Large intestine (tissue), 3 donors: ENCODE data around the gene THEMIS2. TPM values are rescaled to one million over a fixed set of nuclear protein-coding genes. Genes with fewer than 3 reads are reported as not detected.

Experiments used
- DNase-seq, 2 donors: peaks; one replicate each; pipeline versions ENCODE4 v3.0.0 to v3.0.0-alpha.2; 2013
- H3K27ac ChIP-seq: one replicate; pipeline ENCODE4 v1.5.1; 2013; ENCODE audit warnings: low read length
- H3K27me3 ChIP-seq: 2 replicates; pipeline ENCODE4 v1.6.1; 2013; ENCODE audit warnings: low read length; ENCODE audit not compliant: control insufficient read depth, insufficient read depth
- H3K36me3 ChIP-seq: 2 replicates; pipeline ENCODE4 v1.6.1; 2013; ENCODE audit warnings: low read length; ENCODE audit not compliant: control insufficient read depth, insufficient read depth
- H3K4me1 ChIP-seq: one replicate; pipeline ENCODE4 v1.6.1; 2013; ENCODE audit warnings: low read length; ENCODE audit not compliant: control insufficient read depth, insufficient read depth
- H3K4me3 ChIP-seq: one replicate; pipeline ENCODE4 v1.5.1; 2013; ENCODE audit warnings: low read length
- H3K9me3 ChIP-seq: one replicate; pipeline ENCODE4 v1.6.1; 2013; ENCODE audit warnings: mild to moderate bottlenecking, low read depth, low read length, moderate library complexity; ENCODE audit not compliant: control insufficient read depth
- WGBS: methylation state at CpG from one replicate; pipeline ENCODE4 v1.1.5; 2013; ENCODE audit warnings: low lambda C conversion rate; ENCODE audit not compliant: insufficient coverage; 5-methylcytosine and 5-hydroxymethylcytosine counted together
- polyA plus RNA-seq: library from polyadenylated mRNA; unstranded; fragments of 120-200 nt; gene quantifications from one replicate; pipeline ENCODE4 v1.2.1, GENCODE V29; 2013

THEMIS2 gene
- polyA plus RNA-seq, 1 donor, result 4.9 TPM

- Histone ChIP-seq H3K4me3 (no peak overlapping the region), H3K4me1 (peaks cover 5% of the 10 kb centered on the region), H3K27me3 (peaks cover 14% of the 10 kb centered on the region), H3K27ac (no peak overlapping the region), H3K9me3 (no peaks in the 10 kb centered on the region), H3K36me3 (no peaks in the 10 kb centered on the region)
- no peak for DNase-seq
- 80% methylated on average over 1 of the region's 18 CpGs for whole genome bisulfite sequencing
These were observed 4.2 kb downstream of the THEMIS2 start for GRCh38 chr1:27876341-27877114.

- no peak overlapping the region for H3K4me3 ChIP-seq
- DNase-seq, result no peak
- no peaks in the 10 kb centered on the region for H3K36me3 ChIP-seq
- no CpG with 5 or more reads among the region's 2 CpGs for WGBS
- H3K27ac ChIP-seq, result no peak overlapping the region
- peaks cover 14% of the 10 kb centered on the region for H3K27me3 ChIP-seq
- H3K9me3 ChIP-seq, result no peaks in the 10 kb centered on the region
- peaks cover 5% of the 10 kb centered on the region for H3K4me1 ChIP-seq
These were observed 4.7 kb downstream of the THEMIS2 start for GRCh38 chr1:27877115-27877416.

DNA sequence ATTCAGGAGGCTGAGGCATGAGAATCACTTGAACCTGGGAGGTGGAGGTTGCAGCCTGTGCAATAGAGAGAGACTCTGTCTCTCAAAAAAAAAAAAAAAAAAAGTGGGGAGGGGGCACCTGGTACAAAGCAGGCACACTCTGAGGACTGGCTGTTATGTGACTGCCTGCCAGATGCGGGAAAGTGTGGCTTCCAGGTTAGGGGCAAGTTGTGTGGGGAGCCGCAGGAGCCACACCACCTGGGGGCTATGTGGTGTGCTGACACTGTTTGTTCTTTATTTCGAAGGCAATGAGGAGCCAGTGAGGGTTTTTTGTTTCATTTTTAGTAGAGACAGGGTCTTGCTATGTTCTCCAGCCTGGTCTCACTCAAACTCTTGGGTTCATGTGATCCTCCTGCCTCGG lies 5.7 kb downstream of the THEMIS2 start:
- H3K27me3 ChIP-seq, result peaks cover 7% of the 10 kb centered on the region
- no peaks in the 10 kb centered on the region for H3K4me1 ChIP-seq
- WGBS, result no CpG with 5 or more reads among the region's 4 CpGs
- no peaks in the 10 kb centered on the region for H3K36me3 ChIP-seq
- no peak for DNase-seq
- no peaks in the 10 kb centered on the region for H3K9me3 ChIP-seq
- no peak overlapping the region for H3K27ac ChIP-seq
- H3K4me3 ChIP-seq, result no peak overlapping the region

DNA sequence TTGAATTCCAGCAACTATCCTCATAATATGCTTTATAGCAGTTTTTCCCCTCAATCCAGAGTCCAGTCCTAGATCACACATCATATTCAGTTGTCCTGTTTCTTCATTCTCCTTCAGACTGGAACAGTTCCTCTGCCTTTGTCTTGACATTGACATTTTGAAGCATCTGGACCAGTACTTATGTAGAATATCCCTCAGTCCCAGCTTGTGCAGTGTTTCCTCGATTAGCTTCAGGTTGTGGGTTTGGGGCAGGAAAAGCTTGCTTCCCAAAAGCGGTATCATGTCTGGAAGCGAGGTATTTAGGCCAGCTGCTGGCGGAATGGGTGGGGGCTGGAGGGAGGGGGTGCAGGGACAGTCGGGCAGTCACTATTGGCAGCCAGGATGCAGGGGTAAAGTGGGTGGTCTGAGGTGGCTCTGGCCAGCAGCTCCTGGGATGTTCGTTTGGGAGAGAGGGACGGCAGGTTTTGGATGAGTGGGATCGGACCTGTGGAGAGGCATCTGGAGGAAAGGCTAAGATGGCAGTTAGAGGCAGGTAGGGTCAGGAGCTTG lies 6.5 kb downstream of the THEMIS2 start:
- H3K9me3 ChIP-seq, result no peaks in the 10 kb centered on the region
- H3K27me3 ChIP-seq, result no peaks in the 10 kb centered on the region
- WGBS, result no CpG with 5 or more reads among the region's 8 CpGs
- no peaks in the 10 kb centered on the region for H3K4me1 ChIP-seq
- no peak for DNase-seq
- no peak overlapping the region for H3K27ac ChIP-seq
- H3K36me3 ChIP-seq, result no peaks in the 10 kb centered on the region
- no peak overlapping the region for H3K4me3 ChIP-seq

GRCh38 chr1:27879374-27880082 lies 7.2 kb downstream of the THEMIS2 start:
- Histone ChIP-seq H3K27me3 (no peaks in the 10 kb centered on the region), H3K4me1 (no peaks in the 10 kb centered on the region), H3K4me3 (no peak overlapping the region), H3K36me3 (no peaks in the 10 kb centered on the region), H3K27ac (no peak overlapping the region), H3K9me3 (no peaks in the 10 kb centered on the region)
- no peak for DNase-seq
- WGBS, result no CpG with 5 or more reads among the region's 10 CpGs

DNA sequence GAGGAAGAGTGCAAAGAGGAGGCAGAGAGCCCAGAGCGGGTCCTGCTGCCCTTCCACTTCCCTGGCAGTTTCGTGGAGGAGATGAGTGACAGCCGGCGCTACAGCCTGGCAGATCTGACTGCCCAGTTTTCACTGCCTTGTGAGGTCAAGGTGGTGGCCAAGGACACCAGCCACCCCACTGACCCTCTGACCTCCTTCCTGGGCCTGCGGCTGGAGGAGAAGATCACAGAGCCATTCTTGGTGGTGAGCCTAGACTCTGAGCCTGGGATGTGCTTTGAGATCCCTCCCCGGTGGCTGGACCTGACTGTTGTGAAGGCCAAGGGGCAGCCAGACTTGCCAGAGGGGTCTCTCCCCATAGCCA lies 10.2 kb downstream of the THEMIS2 start:
- Histone ChIP-seq H3K9me3 (no peaks in the 10 kb centered on the region), H3K4me3 (no peak overlapping the region), H3K27ac (no peak overlapping the region), H3K4me1 (no peaks in the 10 kb centered on the region), H3K36me3 (peaks cover 3% of the 10 kb centered on the region), H3K27me3 (no peaks in the 10 kb centered on the region)
- no CpG with 5 or more reads among the region's 6 CpGs for WGBS
- DNase-seq, result no peak

- no peak for DNase-seq
- no peak overlapping the region for H3K27ac ChIP-seq
- no peak overlapping the region for H3K4me3 ChIP-seq
- WGBS, result no CpG with 5 or more reads among the region's 13 CpGs
- H3K9me3 ChIP-seq, result no peaks in the 10 kb centered on the region
- H3K36me3 ChIP-seq, result peaks cover 3% of the 10 kb centered on the region
- no peaks in the 10 kb centered on the region for H3K27me3 ChIP-seq
- no peaks in the 10 kb centered on the region for H3K4me1 ChIP-seq
These were observed 11.2 kb downstream of the THEMIS2 start for GRCh38 chr1:27883536-27883935.

DNA sequence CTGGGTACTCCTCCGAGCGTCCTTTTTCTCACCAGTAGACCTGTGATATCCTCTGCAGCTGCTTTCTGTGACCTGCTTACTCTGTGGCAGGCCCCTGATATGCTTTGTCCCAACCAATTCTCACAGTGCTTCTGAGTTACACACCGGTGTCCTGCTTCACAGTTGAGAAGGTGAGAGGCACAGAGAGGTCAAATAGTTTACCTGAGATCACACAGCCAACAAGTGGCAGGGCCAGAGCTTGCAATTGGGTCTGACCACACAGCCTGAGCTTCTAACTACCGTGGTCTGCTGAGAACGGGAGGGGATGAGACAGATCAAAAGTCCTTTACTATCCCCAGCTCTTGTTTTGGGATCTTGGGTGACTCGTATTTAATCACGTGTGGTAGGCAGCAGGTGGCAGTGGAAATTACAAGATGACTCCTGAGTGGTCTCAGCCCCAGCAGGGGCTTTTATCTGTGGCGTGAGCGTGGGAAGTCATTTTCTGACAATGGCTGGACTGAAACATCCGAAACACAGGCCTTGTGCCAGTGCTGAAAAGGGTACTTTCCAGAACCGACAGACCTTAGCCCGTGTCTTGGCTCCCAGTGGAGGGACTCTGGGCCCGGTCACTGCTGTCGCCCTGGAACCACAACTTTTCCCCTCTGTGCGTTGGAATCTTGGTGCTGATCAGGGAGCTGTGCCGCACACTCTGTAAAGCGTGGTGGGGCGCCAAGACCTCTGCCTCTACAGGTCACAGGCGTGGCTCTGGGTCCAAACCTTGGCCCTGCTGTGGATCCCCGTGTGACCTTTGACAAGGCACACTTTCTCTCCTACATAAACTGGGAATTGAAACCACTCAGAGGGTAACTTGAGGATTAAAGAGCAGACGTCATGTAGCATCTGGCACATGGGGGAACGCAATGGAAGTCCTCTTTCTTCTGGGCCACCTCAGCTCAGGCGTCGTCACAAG lies 11.9 kb downstream of the THEMIS2 start:
- peaks cover 8% of the 10 kb centered on the region for H3K36me3 ChIP-seq
- no peak overlapping the region for H3K4me3 ChIP-seq
- no peaks in the 10 kb centered on the region for H3K4me1 ChIP-seq
- no peak for DNase-seq
- H3K9me3 ChIP-seq, result no peaks in the 10 kb centered on the region
- no peaks in the 10 kb centered on the region for H3K27me3 ChIP-seq
- no peak overlapping the region for H3K27ac ChIP-seq
- no CpG with 5 or more reads among the region's 24 CpGs for WGBS

DNA sequence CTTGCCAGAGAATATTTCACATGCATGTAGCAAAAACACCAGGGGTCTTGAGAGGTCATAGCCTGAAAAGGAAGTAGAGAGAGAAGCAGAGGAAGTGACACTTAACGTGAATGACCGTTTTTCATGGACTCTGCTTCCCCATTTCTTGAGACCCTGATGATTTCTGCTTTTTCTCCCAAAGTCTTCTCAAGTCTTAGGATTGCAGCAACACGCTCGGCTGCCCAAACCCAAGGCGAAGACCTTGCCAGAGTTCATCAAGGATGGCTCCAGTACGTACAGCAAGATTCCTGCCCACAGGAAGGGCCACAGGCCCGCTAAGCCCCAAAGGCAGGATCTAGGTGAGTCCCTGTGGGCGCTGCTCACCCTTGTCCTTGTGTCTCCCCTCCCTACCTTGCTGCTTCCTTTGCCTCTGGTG lies 12.8 kb downstream of the THEMIS2 start:
- Histone ChIP-seq H3K4me1 (no peaks in the 10 kb centered on the region), H3K9me3 (no peaks in the 10 kb centered on the region), H3K27ac (peak overlapping the region; percentile 43), H3K27me3 (no peaks in the 10 kb centered on the region), H3K36me3 (peaks cover 14% of the 10 kb centered on the region), H3K4me3 (no peak overlapping the region)
- WGBS, result no CpG with 5 or more reads among the region's 8 CpGs
- DNase-seq, result no peak
